B cell (primary cell): ENCODE measurements around the gene RAD9A. TPM values are rescaled to one million over a fixed set of nuclear protein-coding genes. Genes with fewer than 3 reads are reported as not detected.

Source experiments
- ATAC-seq: fragments of 200-7000 bp; cut with Tn5 transposase; one replicate; pipeline ENCODE4 v1.10.0; 2021; ENCODE audit warnings: low read depth, mild to moderate bottlenecking, moderate number of reproducible peaks, moderate library complexity
- CTCF ChIA-PET: fragments of 350-600 bp; sonication (Branson Sonifier 250); formaldehyde crosslinking; loops from one replicate; lab custom pipeline; 2021; ENCODE audit warnings: antibody characterized with exemption, inconsistent platforms; lab: Charles Lee
- POLR2A ChIA-PET: fragments of 350-600 bp; sonication (Branson Sonifier 250); formaldehyde crosslinking; loops from one replicate; lab custom pipeline; 2021; ENCODE audit warnings: antibody characterized with exemption; lab: Charles Lee
- DNase-seq: peaks from one replicate; pipeline ENCODE4 v3.0.0; 2013
- H2AFZ ChIP-seq: 2 replicates; pipeline ENCODE4 v1.6.1; 2012; ENCODE audit warnings: mild to moderate bottlenecking, low read depth, low read length; ENCODE audit not compliant: insufficient read depth, poor library complexity, severe bottlenecking
- H3K27ac ChIP-seq, 2 donors: 1 replicate in 1 of 2; 2 replicates in 1 of 2; pipeline ENCODE4 v1.5.1; 2012 to 2013; ENCODE audit warnings: low read length in 2 of 2, mild to moderate bottlenecking in 2 of 2, moderate library complexity in 1 of 2
- H3K27me3 ChIP-seq, 4 experiments: fragments of 200-600 bp in 1 of 4; sonication (generic) in 1 of 4; replicated peaks in 1 of 4; 1 replicate in 2 of 4; 2 replicates in 2 of 4; pipeline versions ENCODE4 v1.6.1 to v1.7.0; 2013 to 2016; ENCODE audit warnings: low read length in 3 of 4, mild to moderate bottlenecking in 2 of 4, mixed read lengths in 1 of 4, moderate library complexity in 1 of 4; ENCODE audit not compliant: insufficient read depth in 4 of 4, control insufficient read depth in 3 of 4; ENCODE audit errors: control extremely low read depth in 1 of 4
- H3K36me3 ChIP-seq, 2 experiments: replicated peaks in 1 of 2; 1 replicate in 1 of 2; 2 replicates in 1 of 2; pipeline versions ENCODE4 v1.6.1 to v1.7.1; 2013; ENCODE audit warnings: low read length in 1 of 2; ENCODE audit not compliant: insufficient read depth in 2 of 2, control insufficient read depth in 1 of 2; ENCODE audit errors: control extremely low read depth in 1 of 2, extremely low read depth in 1 of 2
- H3K4me1 ChIP-seq, 2 donors: fragments of 200-600 bp in 1 of 2; sonication (generic) in 1 of 2; 1 replicate in 1 of 2; 2 replicates in 1 of 2; pipeline versions ENCODE4 v1.5.1 to v1.6.1; 2013 to 2017; ENCODE audit warnings: low read length in 2 of 2; ENCODE audit not compliant: control insufficient read depth in 2 of 2, insufficient read depth in 2 of 2
- H3K4me2 ChIP-seq: replicated peaks from 2 replicates; pipeline ENCODE3; 2012; ENCODE audit warnings: mild to moderate bottlenecking, low read depth, low read length; ENCODE audit not compliant: poor library complexity, severe bottlenecking
- H3K4me3 ChIP-seq, 5 experiments: fragments of 200-600 bp in 1 of 5; sonication (generic) in 1 of 5; 1 replicate in 3 of 5; 2 replicates in 2 of 5; pipeline versions ENCODE4 v1.5.1 to v1.7.0; 2011 to 2016; ENCODE audit warnings: low read length in 4 of 5, mild to moderate bottlenecking in 4 of 5, low read depth in 2 of 5, control low read depth in 1 of 5, moderate library complexity in 1 of 5; ENCODE audit not compliant: insufficient read depth in 1 of 5; ENCODE audit errors: control extremely low read depth in 1 of 5, extremely low read depth in 1 of 5
- H3K79me2 ChIP-seq: fragments of 200-600 bp; sonication (generic); one replicate; pipeline ENCODE4 v1.6.0; 2016; ENCODE audit warnings: low read length; ENCODE audit not compliant: control insufficient read depth, insufficient read depth
- H3K9ac ChIP-seq: fragments of 200-600 bp; sonication (generic); 2 replicates; pipeline ENCODE4 v1.6.1; 2017; ENCODE audit warnings: mild to moderate bottlenecking, low read length, moderate library complexity
- H3K9me3 ChIP-seq, 3 donors: one replicate each; pipeline versions ENCODE4 v1.6.1 to v1.7.1; 2013; ENCODE audit warnings: low read length in 2 of 3; ENCODE audit not compliant: control insufficient read depth in 2 of 3, insufficient read depth in 1 of 3; ENCODE audit errors: control extremely low read depth in 1 of 3
- H4K20me1 ChIP-seq: 2 replicates; pipeline ENCODE4 v1.6.0; 2012; ENCODE audit warnings: mild to moderate bottlenecking, low read length; ENCODE audit not compliant: insufficient read depth, control insufficient read depth, poor library complexity, severe bottlenecking
- H3K27ac Mint-ChIP-seq: one replicate; pipeline ENCODE4 v1.8.0; 2021; ENCODE audit warnings: mixed read lengths
- H3K27me3 Mint-ChIP-seq: one replicate; pipeline ENCODE4 v1.8.0; 2021; ENCODE audit warnings: mixed read lengths
- H3K4me1 Mint-ChIP-seq: one replicate; pipeline ENCODE4 v1.8.0; 2021; ENCODE audit warnings: mixed read lengths
- H3K4me3 Mint-ChIP-seq: one replicate; pipeline ENCODE4 v1.8.0; 2021; ENCODE audit warnings: mixed read lengths
- H3K9me3 Mint-ChIP-seq: one replicate; pipeline ENCODE4 v1.8.0; 2022; ENCODE audit warnings: mixed read lengths; ENCODE audit not compliant: insufficient read depth
- EZH2 ChIP-seq: IDR thresholded peaks from 2 replicates; pipeline ENCODE4 v1.6.1; 2012; ENCODE audit warnings: borderline replicate concordance, low read depth, mild to moderate bottlenecking, moderate library complexity, low read length; ENCODE audit not compliant: insufficient read depth, poor library complexity, severe bottlenecking
- whole genome bisulfite sequencing: methylation state at CpG from one replicate; pipeline ENCODE4 v1.1.5; 2013; ENCODE audit warnings: missing lambda C conversion rate; ENCODE audit not compliant: insufficient coverage; 5-methylcytosine and 5-hydroxymethylcytosine counted together
- intact Hi-C: fragments of 100-400 bp; cut with micrococcal nuclease; formaldehyde crosslinking; loops from one replicate; pipeline ENCODE4 v1.10.0; 2022
- polyA plus RNA-seq: library from polyadenylated mRNA; depleted of rRNA; stranded (reverse); fragments of >200 nt; gene quantifications from 2 replicates; pipeline ENCODE4 v1.2.3, GENCODE V29; 2012
- total RNA-seq, 2 donors: library from RNA; stranded (reverse); fragments of 120-200 nt in 1 of 2; gene quantifications; 1 replicate in 1 of 2; 2 replicates in 1 of 2; pipeline versions ENCODE4 v1.2.3 to v1.2.4, GENCODE V29; 2013 to 2022
- TF ChIP-seq, protein P1 (sequence below): fragments of 200-600 bp; IDR thresholded peaks from one replicate; pipeline ENCODE4 v1.8.0; 2022; ENCODE audit warnings: antibody characterized with exemption, mild to moderate bottlenecking

Gene RAD9A
- total and polyA plus RNA-seq, 2 donors (not counting 1 experiment from before 2014, with no cell fraction given), result 50.6 to 76.8 TPM

GRCh38 chr11:67438158-67438902, 46.5 kb downstream of the RAD9A start:
- Histone ChIP-seq H3K27me3 (no peaks in the 10 kb centered on the region), H3K79me2 (peaks cover 67% of the 10 kb centered on the region), H3K4me2 (peak overlapping the region; percentile 99), H2AFZ (no peak overlapping the region), H3K27ac (peak overlapping the region; percentile 68 to 88), H3K4me3 (peak overlapping the region; percentile 32 to 96 (median 86)), H3K36me3 (peaks cover 0 to 29% of the 10 kb centered on the region in 2 experiments), H3K9me3 (peaks cover 0 to 3% (median 0%) of the 10 kb centered on the region in 3 donors), H4K20me1 (peaks cover 58% of the 10 kb centered on the region), H3K9ac (peak overlapping the region; percentile 82), H3K4me1 (peaks cover 76 to 88% of the 10 kb centered on the region in 2 donors)
- peaks cover 86% of the 10 kb centered on the region for H3K4me1 Mint-ChIP-seq
- H3K27ac Mint-ChIP-seq, result peak overlapping the region; percentile 98
- whole genome bisulfite sequencing, result 68% methylated on average over 21 of the region's 41 CpGs
- DNase-seq (peak; percentile 60), ATAC-seq (peak; percentile 16)
- H3K4me3 Mint-ChIP-seq, result peak overlapping the region; percentile 88
- intact Hi-C loops, result no loop called here
- H3K27me3 Mint-ChIP-seq, result no peaks in the 10 kb centered on the region
- no peak for TF ChIP-seq EZH2
- CTCF ChIA-PET, result interaction anchor here (1.0 to 4.4 kb wide), 13 partner anchors 9 to 87 kb away, joined by 3 to 63 read pairs (median 8); partner anchors contain the start of genes CABP4, GPR152, PPP1CA and TBC1D10C
- no peaks in the 10 kb centered on the region for H3K9me3 Mint-ChIP-seq
- POLR2A ChIA-PET, result interaction anchor here (0.7 to 9.5 kb wide), 20 partner anchors 8 to 198 kb away, joined by 3 to 215 read pairs (median 14); partner anchors contain the start of genes AIP, CLCF1, GPR152 and NUDT8

GRCh38 chr11:67439321-67440228, 47.8 kb downstream of the RAD9A start:
- Histone ChIP-seq H3K9ac (peak overlapping the region; percentile 82), H3K79me2 (peaks cover 55% of the 10 kb centered on the region), H3K27ac (peak overlapping the region; percentile 57 to 88), H3K27me3 (no peaks in the 10 kb centered on the region), H3K4me2 (peak overlapping the region; percentile 99), H4K20me1 (peaks cover 46% of the 10 kb centered on the region), H3K4me1 (peaks cover 68 to 85% of the 10 kb centered on the region in 2 donors), H3K9me3 (peaks cover 0 to 3% (median 0%) of the 10 kb centered on the region in 3 donors), H2AFZ (no peak overlapping the region), H3K4me3 (peak overlapping the region in 2 of 5 experiments; percentile 92 to 96), H3K36me3 (peaks cover 0 to 17% of the 10 kb centered on the region in 2 experiments)
- TF ChIP-seq, protein P1, sequence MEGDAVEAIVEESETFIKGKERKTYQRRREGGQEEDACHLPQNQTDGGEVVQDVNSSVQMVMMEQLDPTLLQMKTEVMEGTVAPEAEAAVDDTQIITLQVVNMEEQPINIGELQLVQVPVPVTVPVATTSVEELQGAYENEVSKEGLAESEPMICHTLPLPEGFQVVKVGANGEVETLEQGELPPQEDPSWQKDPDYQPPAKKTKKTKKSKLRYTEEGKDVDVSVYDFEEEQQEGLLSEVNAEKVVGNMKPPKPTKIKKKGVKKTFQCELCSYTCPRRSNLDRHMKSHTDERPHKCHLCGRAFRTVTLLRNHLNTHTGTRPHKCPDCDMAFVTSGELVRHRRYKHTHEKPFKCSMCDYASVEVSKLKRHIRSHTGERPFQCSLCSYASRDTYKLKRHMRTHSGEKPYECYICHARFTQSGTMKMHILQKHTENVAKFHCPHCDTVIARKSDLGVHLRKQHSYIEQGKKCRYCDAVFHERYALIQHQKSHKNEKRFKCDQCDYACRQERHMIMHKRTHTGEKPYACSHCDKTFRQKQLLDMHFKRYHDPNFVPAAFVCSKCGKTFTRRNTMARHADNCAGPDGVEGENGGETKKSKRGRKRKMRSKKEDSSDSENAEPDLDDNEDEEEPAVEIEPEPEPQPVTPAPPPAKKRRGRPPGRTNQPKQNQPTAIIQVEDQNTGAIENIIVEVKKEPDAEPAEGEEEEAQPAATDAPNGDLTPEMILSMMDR, result no peak
- no peak for TF ChIP-seq EZH2
- POLR2A ChIA-PET, result interaction anchor here (0.8 to 9.5 kb wide), 8 partner anchors 8 to 88 kb away, joined by 3 to 215 read pairs (median 52); partner anchors contain the start of genes PPP1CA, TBC1D10C and TMEM134
- H3K27me3 Mint-ChIP-seq, result no peaks in the 10 kb centered on the region
- CTCF ChIA-PET, result interaction anchor here (0.6 to 4.4 kb wide), 8 partner anchors 20 to 37 kb away, joined by 3 to 63 read pairs (median 6); partner anchors contain the start of genes PPP1CA and TBC1D10C
- peak overlapping the region; percentile 92 for H3K27ac Mint-ChIP-seq
- 74% methylated on average over 27 of the region's 31 CpGs for WGBS
- H3K4me3 Mint-ChIP-seq, result peak overlapping the region; percentile 88
- no peaks in the 10 kb centered on the region for H3K9me3 Mint-ChIP-seq
- ATAC-seq (no peak), DNase-seq (peak; percentile 50)
- H3K4me1 Mint-ChIP-seq, result peaks cover 82% of the 10 kb centered on the region
- intact Hi-C loops, result no loop called here
